OCI-LY7 (cell line): ENCODE results near the gene ASXL3.

ENCODE experiments used
- CTCF ChIP-seq: fragments of 200-600 bp; sonication (generic); conservative IDR thresholded peaks from 2 replicates; pipeline ENCODE4 v1.5.1; 2014; ENCODE audit warnings: mild to moderate bottlenecking, antibody characterized with exemption, low read length, moderate library complexity, mixed read lengths
- EZH2phosphoT487 ChIP-seq: fragments of 200-600 bp; sonication (generic); IDR thresholded peaks from 2 replicates; pipeline ENCODE4 v1.6.1; 2018; ENCODE audit warnings: low read depth, borderline replicate concordance, mild to moderate bottlenecking, mixed run types, antibody characterized with exemption, low read length, moderate library complexity, mixed read lengths

GRCh38 chr18:33717339-33717738 lies 139.3 kb downstream of the ASXL3 start:
- TF ChIP-seq CTCF (no peak), EZH2phosphoT487 (no peak)
